CD4-positive, alpha-beta T cell (primary cell): ENCODE results near the gene GALNT7. TPM values are rescaled to one million over a fixed set of nuclear protein-coding genes. Genes with fewer than 3 reads are reported as not detected.

Source experiments
- ATAC-seq: fragments of 200-7000 bp; cut with Tn5 transposase; one replicate; pipeline ENCODE4 v1.10.0; 2022; ENCODE audit warnings: mild to moderate bottlenecking; ENCODE audit not compliant: poor library complexity
- CTCF ChIA-PET: fragments of 350-600 bp; sonication (Branson Sonifier 250); formaldehyde crosslinking; loops from one replicate; lab custom pipeline; 2021; ENCODE audit warnings: antibody characterized with exemption, inconsistent platforms; lab: Charles Lee
- POLR2A ChIA-PET: fragments of 350-600 bp; sonication (Branson Sonifier 250); formaldehyde crosslinking; loops from one replicate; lab custom pipeline; 2021; ENCODE audit warnings: antibody characterized with exemption, inconsistent platforms; lab: Charles Lee
- DNase-seq, 14 experiments: peaks; one replicate each; pipeline ENCODE4 v3.0.0-alpha.2; 2013 to 2020; ENCODE audit warnings: mixed read lengths in 2 of 14
- H3K27ac ChIP-seq, 2 donors: one replicate each; pipeline versions ENCODE4 v1.5.1 to v1.7.0; 2013; ENCODE audit warnings: low read length in 2 of 2, low read depth in 1 of 2, mild to moderate bottlenecking in 1 of 2
- H3K27me3 ChIP-seq, 2 experiments: 1 replicate in 1 of 2; 2 replicates in 1 of 2; pipeline versions ENCODE4 v1.6.1 to v1.7.0; 2013; ENCODE audit warnings: low read length in 2 of 2, control low read depth in 1 of 2, mild to moderate bottlenecking in 1 of 2, moderate library complexity in 1 of 2; ENCODE audit not compliant: insufficient read depth in 2 of 2, control insufficient read depth in 1 of 2
- H3K36me3 ChIP-seq: one replicate; pipeline ENCODE4 v1.6.1; 2013; ENCODE audit warnings: low read length, control low read depth; ENCODE audit not compliant: insufficient read depth
- H3K4me1 ChIP-seq: one replicate; pipeline ENCODE4 v1.6.1; 2013; ENCODE audit warnings: low read length, control low read depth; ENCODE audit not compliant: insufficient read depth
- H3K4me3 ChIP-seq: one replicate; pipeline ENCODE4 v1.5.1; 2013; ENCODE audit warnings: mild to moderate bottlenecking, low read length, moderate library complexity
- H3K9me3 ChIP-seq, 2 experiments: 1 replicate in 1 of 2; 2 replicates in 1 of 2; pipeline versions ENCODE4 v1.6.1 to v1.7.0; 2013; ENCODE audit warnings: low read length in 2 of 2, mild to moderate bottlenecking in 2 of 2, control low read depth in 1 of 2, moderate library complexity in 1 of 2; ENCODE audit not compliant: control insufficient read depth in 1 of 2, insufficient read depth in 1 of 2
- H3K27ac Mint-ChIP-seq: one replicate; pipeline ENCODE4 v1.8.0; 2020; ENCODE audit warnings: mixed read lengths
- H3K27me3 Mint-ChIP-seq: one replicate; pipeline ENCODE4 v1.8.0; 2021; ENCODE audit warnings: mixed read lengths
- H3K36me3 Mint-ChIP-seq: one replicate; pipeline ENCODE4 v1.8.0; 2021; ENCODE audit warnings: low read depth, mixed read lengths
- H3K4me1 Mint-ChIP-seq: one replicate; pipeline ENCODE4 v1.8.0; 2021; ENCODE audit warnings: low read depth, mixed read lengths
- H3K4me3 Mint-ChIP-seq: one replicate; pipeline ENCODE4 v1.8.0; 2020; ENCODE audit warnings: mild to moderate bottlenecking, mixed read lengths
- H3K9me3 Mint-ChIP-seq: one replicate; pipeline ENCODE4 v1.8.0; 2020; ENCODE audit warnings: mixed read lengths
- intact Hi-C, 2 experiments: fragments of 100-400 bp; cut with DNase I in 1 of 2; cut with micrococcal nuclease in 1 of 2; formaldehyde crosslinking; loops; one replicate each; pipeline versions ENCODE4 v1.15.1 to v1.9.0; 2023 to 2025; cut with DNase I, micrococcal nuclease
- total RNA-seq, 174 experiments: library from RNA in 2 of 174; stranded (reverse) in 2 of 174; gene quantifications; one replicate each; pipeline ENCODE4 v1.2.3 and lab custom pipeline; 2021 to 2026
- TF ChIP-seq, protein P1 (sequence below): fragments of 200-600 bp; IDR thresholded peaks from one replicate; pipeline ENCODE4 v1.8.0; 2022; ENCODE audit warnings: antibody characterized with exemption, mild to moderate bottlenecking

The GALNT7 gene
- total RNA-seq, 2 experiments from 2014 or later, result 4.6 to 4.8 TPM

DNA sequence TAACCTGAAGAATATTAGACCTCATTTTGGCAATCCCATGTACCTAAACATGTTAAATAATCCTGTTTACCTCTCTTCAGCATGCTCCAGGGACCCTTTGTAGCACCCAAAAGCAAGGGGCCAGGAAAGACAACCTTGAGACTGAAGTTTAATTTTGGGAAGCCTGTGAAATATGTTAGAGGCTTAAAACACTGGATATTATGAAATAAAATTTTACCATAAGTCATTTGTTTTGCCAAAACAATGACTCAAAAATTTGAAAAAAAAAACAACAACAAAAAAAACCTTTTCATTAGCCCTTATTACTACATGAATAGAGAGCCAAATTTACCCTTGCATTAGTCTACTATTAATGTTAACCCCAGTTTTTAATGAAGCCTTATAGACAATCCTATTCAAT lies 115.9 kb downstream of the GALNT7 start:
- H3K4me1 Mint-ChIP-seq, result peaks cover 13% of the 10 kb centered on the region
- H3K4me3 Mint-ChIP-seq, result no peak overlapping the region
- Histone ChIP-seq H3K9me3 (peaks cover 12 to 23% of the 10 kb centered on the region in 2 experiments), H3K4me1 (peaks cover 3% of the 10 kb centered on the region), H3K4me3 (no peak overlapping the region), H3K27ac (no peak overlapping the region), H3K27me3 (no peaks in the 10 kb centered on the region), H3K36me3 (no peaks in the 10 kb centered on the region)
- no peaks in the 10 kb centered on the region for H3K27me3 Mint-ChIP-seq
- no peaks in the 10 kb centered on the region for H3K9me3 Mint-ChIP-seq
- ChIA-PET CTCF (no interaction called here), POLR2A (no interaction called here)
- no peak overlapping the region for H3K27ac Mint-ChIP-seq
- ATAC-seq (no peak), DNase-seq (no peak)
- intact Hi-C loops, result no loop called here
- H3K36me3 Mint-ChIP-seq, result peaks cover 70% of the 10 kb centered on the region
- TF ChIP-seq, protein P1, sequence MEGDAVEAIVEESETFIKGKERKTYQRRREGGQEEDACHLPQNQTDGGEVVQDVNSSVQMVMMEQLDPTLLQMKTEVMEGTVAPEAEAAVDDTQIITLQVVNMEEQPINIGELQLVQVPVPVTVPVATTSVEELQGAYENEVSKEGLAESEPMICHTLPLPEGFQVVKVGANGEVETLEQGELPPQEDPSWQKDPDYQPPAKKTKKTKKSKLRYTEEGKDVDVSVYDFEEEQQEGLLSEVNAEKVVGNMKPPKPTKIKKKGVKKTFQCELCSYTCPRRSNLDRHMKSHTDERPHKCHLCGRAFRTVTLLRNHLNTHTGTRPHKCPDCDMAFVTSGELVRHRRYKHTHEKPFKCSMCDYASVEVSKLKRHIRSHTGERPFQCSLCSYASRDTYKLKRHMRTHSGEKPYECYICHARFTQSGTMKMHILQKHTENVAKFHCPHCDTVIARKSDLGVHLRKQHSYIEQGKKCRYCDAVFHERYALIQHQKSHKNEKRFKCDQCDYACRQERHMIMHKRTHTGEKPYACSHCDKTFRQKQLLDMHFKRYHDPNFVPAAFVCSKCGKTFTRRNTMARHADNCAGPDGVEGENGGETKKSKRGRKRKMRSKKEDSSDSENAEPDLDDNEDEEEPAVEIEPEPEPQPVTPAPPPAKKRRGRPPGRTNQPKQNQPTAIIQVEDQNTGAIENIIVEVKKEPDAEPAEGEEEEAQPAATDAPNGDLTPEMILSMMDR, result no peak

DNA sequence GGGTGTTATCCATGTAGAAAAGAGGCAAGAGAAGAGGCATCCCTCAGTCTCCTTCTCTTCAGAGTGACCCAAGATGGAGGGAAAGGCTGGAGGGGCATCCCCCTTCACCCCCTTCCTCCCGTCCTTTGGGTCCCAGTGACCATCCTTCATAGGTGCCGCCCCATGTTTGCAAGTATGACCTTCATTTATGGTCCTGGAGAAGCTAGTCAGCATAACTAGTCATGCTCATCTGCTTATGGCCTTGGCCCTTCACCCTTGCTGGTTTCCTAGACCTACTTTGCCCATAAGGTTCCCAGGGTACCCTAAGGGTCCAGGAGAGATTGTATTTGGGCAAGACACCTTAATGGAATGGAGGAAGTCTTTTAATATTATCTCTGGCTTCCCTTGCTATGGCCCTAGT lies 118.9 kb downstream of the GALNT7 start:
- H3K9me3 Mint-ChIP-seq, result no peaks in the 10 kb centered on the region
- Histone ChIP-seq H3K9me3 (peaks cover 12 to 23% of the 10 kb centered on the region in 2 experiments), H3K4me1 (peaks cover 3% of the 10 kb centered on the region), H3K27me3 (no peaks in the 10 kb centered on the region), H3K27ac (no peak overlapping the region), H3K36me3 (no peaks in the 10 kb centered on the region), H3K4me3 (no peak overlapping the region)
- TF ChIP-seq, protein P1, result no peak
- no peak overlapping the region for H3K27ac Mint-ChIP-seq
- ChIA-PET POLR2A (no interaction called here), CTCF (no interaction called here)
- DNase-seq (no peak), ATAC-seq (no peak)
- H3K27me3 Mint-ChIP-seq, result no peaks in the 10 kb centered on the region
- H3K36me3 Mint-ChIP-seq, result peaks cover 45% of the 10 kb centered on the region
- peaks cover 17% of the 10 kb centered on the region for H3K4me1 Mint-ChIP-seq
- intact Hi-C loops, result no loop called here
- H3K4me3 Mint-ChIP-seq, result no peak overlapping the region

DNA sequence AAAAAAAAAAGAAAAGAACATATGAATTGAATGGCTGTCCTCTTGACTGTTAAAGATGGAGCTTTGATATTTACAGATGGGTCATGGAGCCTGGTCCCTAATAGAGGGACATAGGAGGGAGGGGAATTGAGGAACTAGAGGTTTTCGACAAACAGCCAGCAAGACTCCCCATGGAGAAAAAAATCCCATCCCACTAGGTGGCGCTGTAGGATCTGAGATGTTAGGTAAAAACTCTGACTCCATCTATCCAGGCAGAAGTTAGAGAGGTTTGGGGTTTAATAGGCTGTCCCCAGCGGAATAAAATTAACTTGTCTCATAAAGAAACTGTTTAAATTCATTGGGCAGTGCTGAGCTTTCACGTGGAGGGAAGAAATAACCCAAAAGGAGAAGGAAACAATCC lies 119.7 kb downstream of the GALNT7 start:
- ATAC-seq (peak; percentile 56), DNase-seq (peak; percentile 36 to 80 (median 63))
- no peaks in the 10 kb centered on the region for H3K9me3 Mint-ChIP-seq
- Histone ChIP-seq H3K4me1 (peaks cover 3% of the 10 kb centered on the region), H3K4me3 (no peak overlapping the region), H3K9me3 (peaks cover 11 to 22% of the 10 kb centered on the region in 2 experiments), H3K27me3 (no peaks in the 10 kb centered on the region), H3K36me3 (no peaks in the 10 kb centered on the region), H3K27ac (no peak overlapping the region)
- peak overlapping the region; percentile 6 for H3K27ac Mint-ChIP-seq
- ChIA-PET CTCF (interaction anchor here (0.6 to 3.5 kb wide), 3 partner anchors 13 to 133 kb away, joined by 3 to 11 read pairs (median 3); no protein-coding TSS in a partner anchor), POLR2A (no interaction called here)
- intact Hi-C loops, result loop anchor here in 1 of 2 experiments (1.0 kb wide), 1 partner anchor 129 kb away; no protein-coding TSS in a partner anchor
- peaks cover 36% of the 10 kb centered on the region for H3K36me3 Mint-ChIP-seq
- H3K27me3 Mint-ChIP-seq, result no peaks in the 10 kb centered on the region
- H3K4me1 Mint-ChIP-seq, result peaks cover 17% of the 10 kb centered on the region
- TF ChIP-seq, protein P1, result peak; percentile 68
- H3K4me3 Mint-ChIP-seq, result peak overlapping the region; percentile 45
